ENCODE data around the gene OR6K6.

OR6K6 gene

DNA sequence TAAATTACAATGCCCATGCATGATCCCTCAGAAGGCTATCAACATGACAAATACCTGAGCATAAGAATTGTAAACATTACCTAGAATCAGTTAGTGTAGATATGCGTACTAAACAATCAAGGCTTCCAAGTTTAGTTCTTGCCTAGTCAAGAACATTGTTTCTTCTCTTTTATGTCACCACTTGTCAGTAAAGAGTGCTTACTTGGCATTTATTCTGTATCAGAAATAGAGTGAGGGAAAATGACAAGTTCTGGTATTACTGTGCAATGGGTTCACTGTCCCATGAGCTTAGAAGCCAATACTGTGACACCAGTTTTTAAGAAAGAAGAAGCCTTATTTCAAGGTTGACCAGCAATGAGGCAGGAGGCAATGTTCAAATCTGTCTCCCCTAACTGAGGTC, 49.2 kb downstream of the OR6K6 start:
- DNase-seq = no peak

Measured in MV-4-11 (cell line).